ENCODE results near the gene PDE4D. TPM values are rescaled to one million over a fixed set of nuclear protein-coding genes. Genes with fewer than 3 reads are reported as not detected.

Gene PDE4D
- total RNA-seq, 2 experiments from 2014 or later: 75.5 to 80.7 TPM

DNA sequence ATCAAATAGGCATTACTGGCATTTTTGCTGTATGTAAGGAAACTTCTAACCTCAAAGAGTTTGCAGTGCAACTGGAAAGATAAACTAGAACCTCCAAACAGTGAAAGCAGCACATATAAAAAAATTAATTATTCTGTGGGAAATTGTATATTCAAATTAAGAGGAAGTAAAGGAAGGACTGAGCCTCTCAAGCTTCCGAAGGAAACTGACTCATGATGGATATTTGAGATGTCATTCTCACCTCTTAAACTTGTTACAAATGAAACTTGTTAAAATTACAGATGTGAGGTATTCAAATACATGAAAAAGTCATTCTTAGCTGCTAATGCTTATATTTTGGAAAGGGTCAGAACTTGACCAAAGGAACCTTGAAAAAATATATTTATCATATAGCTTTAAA is 538.7 kb downstream of the PDE4D start:
- Mint-ChIP-seq H3K27ac (no peak overlapping the region), H3K4me3 (no peak overlapping the region), H3K4me1 (ENCODE audit: low read depth) (no peaks in the 10 kb centered on the region), H3K9me3 (no peaks in the 10 kb centered on the region), H3K36me3 (ENCODE audit: low read depth) (no peaks in the 10 kb centered on the region), H3K27me3 (peaks cover 14% of the 10 kb centered on the region)
- intact Hi-C loops (cut with micrococcal nuclease): no loop called here
- no peak for ATAC-seq
- ChIA-PET CTCF (interaction anchor here (1.1 to 2.0 kb wide), 3 partner anchors 11 to 469 kb away, joined by 4 to 10 read pairs (median 5); no protein-coding TSS in a partner anchor), POLR2A (interaction anchor here (1.2 kb wide), 1 partner anchor 159 kb away, joined by 3 read pairs; no protein-coding TSS in a partner anchor)
- TF ChIP-seq, protein P1, sequence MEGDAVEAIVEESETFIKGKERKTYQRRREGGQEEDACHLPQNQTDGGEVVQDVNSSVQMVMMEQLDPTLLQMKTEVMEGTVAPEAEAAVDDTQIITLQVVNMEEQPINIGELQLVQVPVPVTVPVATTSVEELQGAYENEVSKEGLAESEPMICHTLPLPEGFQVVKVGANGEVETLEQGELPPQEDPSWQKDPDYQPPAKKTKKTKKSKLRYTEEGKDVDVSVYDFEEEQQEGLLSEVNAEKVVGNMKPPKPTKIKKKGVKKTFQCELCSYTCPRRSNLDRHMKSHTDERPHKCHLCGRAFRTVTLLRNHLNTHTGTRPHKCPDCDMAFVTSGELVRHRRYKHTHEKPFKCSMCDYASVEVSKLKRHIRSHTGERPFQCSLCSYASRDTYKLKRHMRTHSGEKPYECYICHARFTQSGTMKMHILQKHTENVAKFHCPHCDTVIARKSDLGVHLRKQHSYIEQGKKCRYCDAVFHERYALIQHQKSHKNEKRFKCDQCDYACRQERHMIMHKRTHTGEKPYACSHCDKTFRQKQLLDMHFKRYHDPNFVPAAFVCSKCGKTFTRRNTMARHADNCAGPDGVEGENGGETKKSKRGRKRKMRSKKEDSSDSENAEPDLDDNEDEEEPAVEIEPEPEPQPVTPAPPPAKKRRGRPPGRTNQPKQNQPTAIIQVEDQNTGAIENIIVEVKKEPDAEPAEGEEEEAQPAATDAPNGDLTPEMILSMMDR (IDR thresholded peaks at IDR 0.05): no peak
- no peak for DNase-seq

DNA sequence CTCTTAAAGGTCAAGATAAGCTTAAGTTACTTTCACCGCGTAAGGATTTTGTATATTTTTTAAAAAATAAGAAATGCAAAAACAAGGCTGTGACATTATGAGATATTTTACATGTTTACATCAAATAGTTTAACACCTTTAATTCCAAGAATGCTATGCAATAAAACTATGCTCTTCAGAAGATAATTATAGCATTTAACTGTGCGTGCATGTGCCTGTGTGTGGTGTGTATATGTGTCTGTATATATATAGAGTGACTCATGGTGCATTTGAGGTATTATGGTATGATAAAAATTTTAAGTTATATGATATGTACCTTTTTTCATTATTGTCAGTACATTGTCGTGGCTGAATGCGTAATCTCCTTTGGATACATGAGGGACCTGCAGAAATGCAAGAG is 539.3 kb downstream of the PDE4D start:
- Mint-ChIP-seq H3K9me3 (no peaks in the 10 kb centered on the region), H3K36me3 (ENCODE audit: low read depth) (no peaks in the 10 kb centered on the region), H3K4me3 (no peak overlapping the region), H3K27me3 (peaks cover 14% of the 10 kb centered on the region), H3K27ac (no peak overlapping the region), H3K4me1 (ENCODE audit: low read depth) (no peaks in the 10 kb centered on the region)
- DNase-seq (no peak), ATAC-seq (no peak)
- ChIA-PET POLR2A (no interaction called here), CTCF (interaction anchor here (2.0 kb wide), 1 partner anchor 13 kb away, joined by 10 read pairs; no protein-coding TSS in a partner anchor)
- TF ChIP-seq, protein P1 (IDR thresholded peaks at IDR 0.05): no peak
- intact Hi-C loops (cut with micrococcal nuclease): no loop called here

DNA sequence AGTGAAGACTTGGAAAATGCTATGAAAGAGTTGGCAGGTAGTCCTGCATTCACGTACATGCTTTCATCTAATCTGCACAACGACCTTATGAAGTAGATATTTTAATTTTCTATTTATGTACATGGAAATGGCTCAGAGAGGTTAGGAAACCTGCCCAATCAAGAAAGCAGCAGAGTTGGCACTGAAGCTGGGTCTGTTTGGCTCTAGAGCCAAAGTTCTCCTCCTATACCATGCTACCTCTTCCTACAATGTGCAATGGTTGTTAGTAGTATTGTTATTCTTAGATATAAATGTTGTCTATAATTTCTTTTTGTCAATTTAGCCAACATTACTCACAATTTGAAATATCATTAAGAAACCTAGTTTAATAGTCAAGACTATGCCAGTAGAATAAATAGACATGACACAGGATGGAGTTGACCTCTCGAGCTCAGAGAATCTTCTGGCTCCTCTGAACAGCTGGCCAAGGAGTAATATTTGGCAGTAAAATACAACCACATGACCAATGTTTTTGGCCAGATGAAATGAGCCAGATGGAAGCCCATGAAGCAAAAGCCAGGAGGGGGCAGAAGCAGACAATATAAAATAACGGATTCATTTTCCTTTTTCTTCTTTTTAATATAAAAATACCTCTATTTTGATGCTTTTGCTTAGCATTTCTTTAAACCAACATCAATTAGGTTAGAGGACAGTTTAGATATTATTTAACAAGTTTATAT is 542.3 kb downstream of the PDE4D start:
- intact Hi-C loops (cut with micrococcal nuclease): no loop called here
- Mint-ChIP-seq H3K4me1 (ENCODE audit: low read depth) (no peaks in the 10 kb centered on the region), H3K27ac (no peak overlapping the region), H3K4me3 (no peak overlapping the region), H3K27me3 (peaks cover 9% of the 10 kb centered on the region), H3K36me3 (ENCODE audit: low read depth) (no peaks in the 10 kb centered on the region), H3K9me3 (no peaks in the 10 kb centered on the region)
- POLR2A ChIA-PET: no interaction called here
- CTCF ChIA-PET: interaction anchor here (1.4 to 3.6 kb wide), 6 partner anchors 9 to 163 kb away, joined by 3 to 18 read pairs (median 4); no protein-coding TSS in a partner anchor
- TF ChIP-seq, protein P1 (IDR thresholded peaks at IDR 0.05): no peak
- DNase-seq: no peak
- no peak for ATAC-seq

DNA sequence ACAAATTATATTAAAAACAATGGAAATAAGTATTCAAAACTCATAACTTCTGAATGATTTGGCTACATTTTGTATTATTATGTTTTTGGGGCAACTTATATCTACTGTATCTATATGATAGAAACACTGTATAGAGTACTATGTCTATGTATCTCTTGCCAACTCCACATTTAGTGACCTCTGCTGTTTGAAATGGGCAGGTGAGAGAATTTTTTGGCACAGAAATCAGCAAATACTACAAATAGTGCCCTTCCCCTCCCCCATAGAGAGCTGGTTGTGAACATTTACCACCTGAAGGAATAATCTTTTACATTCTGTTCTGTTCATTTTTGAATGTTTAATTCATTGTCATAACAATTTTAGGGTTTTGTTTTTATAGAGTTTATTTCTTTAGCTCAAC is 545.3 kb downstream of the PDE4D start:
- intact Hi-C loops (cut with micrococcal nuclease): no loop called here
- DNase-seq: no peak
- TF ChIP-seq, protein P1 (IDR thresholded peaks at IDR 0.05): no peak
- H3K4me1 Mint-ChIP-seq (ENCODE audit: low read depth): no peaks in the 10 kb centered on the region
- H3K27ac Mint-ChIP-seq: no peak overlapping the region
- H3K4me3 Mint-ChIP-seq: no peak overlapping the region
- ChIA-PET POLR2A (no interaction called here), CTCF (interaction anchor here (0.6 to 3.6 kb wide), 2 partner anchors 13 to 19 kb away, joined by 3 to 18 read pairs; no protein-coding TSS in a partner anchor)
- H3K36me3 Mint-ChIP-seq (ENCODE audit: low read depth): no peaks in the 10 kb centered on the region
- no peaks in the 10 kb centered on the region for H3K9me3 Mint-ChIP-seq
- ATAC-seq: no peak
- H3K27me3 Mint-ChIP-seq: peaks cover 9% of the 10 kb centered on the region

DNA sequence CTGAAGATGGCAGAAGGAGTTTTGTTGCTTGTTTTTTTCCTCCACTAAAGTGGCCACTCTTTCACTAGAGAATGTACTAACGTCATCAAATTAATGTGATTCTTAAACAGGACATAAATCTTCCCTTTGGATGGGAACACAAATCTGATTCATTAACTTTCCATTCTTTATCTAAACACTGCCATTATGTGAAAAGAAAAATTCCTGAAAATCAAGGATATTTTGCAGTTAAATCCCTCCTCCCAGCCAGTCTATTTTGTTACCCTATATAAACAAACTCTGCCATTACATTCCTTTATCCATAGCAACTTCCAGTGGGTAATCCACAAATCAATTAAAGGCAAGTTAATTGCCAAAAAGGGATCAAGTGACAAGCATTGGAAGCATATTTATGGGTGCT is 546.5 kb downstream of the PDE4D start:
- Mint-ChIP-seq H3K27me3 (peaks cover 5% of the 10 kb centered on the region), H3K27ac (no peak overlapping the region), H3K36me3 (ENCODE audit: low read depth) (no peaks in the 10 kb centered on the region), H3K9me3 (no peaks in the 10 kb centered on the region), H3K4me3 (no peak overlapping the region), H3K4me1 (ENCODE audit: low read depth) (no peaks in the 10 kb centered on the region)
- ChIA-PET CTCF (no interaction called here), POLR2A (no interaction called here)
- TF ChIP-seq, protein P1 (IDR thresholded peaks at IDR 0.05): no peak
- ATAC-seq (no peak), DNase-seq (no peak)
- intact Hi-C loops (cut with micrococcal nuclease): no loop called here
